ENCODE results near the gene FIGNL1.

The FIGNL1 gene

DNA sequence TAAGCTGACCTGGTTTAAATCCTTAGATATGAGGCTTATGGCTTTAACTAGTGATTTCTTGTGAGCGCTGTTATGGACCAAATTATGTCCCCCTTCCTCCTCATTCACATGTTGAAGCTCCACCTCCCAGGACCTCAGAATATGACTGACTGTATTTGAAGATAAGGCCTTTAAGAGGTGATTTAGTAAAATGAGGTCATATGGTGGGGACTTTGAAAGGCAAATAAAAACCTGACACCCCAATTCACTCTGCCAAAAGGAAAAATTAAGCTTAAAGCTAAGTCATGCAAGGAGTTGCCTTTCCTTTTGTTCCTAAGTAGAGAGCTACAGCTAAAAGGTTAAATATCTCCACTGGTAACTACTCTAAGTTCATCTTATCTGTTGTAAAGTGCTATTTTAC is 36.4 kb upstream of the FIGNL1 start:
- H3K36me3 ChIP-seq (ENCODE audit: control insufficient read depth in 2 of 2, insufficient read depth in 2 of 2, low read length in 2 of 2): no peaks in the 10 kb centered on the region

DNA sequence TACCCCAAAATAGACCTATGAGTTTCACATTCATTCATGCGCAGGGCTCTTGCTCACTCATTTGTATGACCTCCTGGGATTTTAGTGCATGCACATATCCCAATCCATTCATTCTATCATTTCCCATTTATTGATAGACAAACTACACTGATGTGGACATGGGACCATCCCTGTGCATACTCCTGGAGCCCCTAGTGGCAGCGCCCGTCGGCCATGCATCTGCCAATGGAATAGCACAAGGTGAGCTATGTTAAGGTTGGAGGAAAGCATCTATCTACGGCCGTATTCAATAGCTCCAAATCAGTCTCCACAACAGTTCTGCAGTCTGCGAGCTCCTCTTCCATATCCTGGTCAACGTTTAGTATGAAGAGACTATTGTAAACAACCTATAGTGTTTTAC is 31.7 kb upstream of the FIGNL1 start:
- Histone ChIP-seq H3K4me3 (ENCODE audit: low read length in 2 of 2) (no peak overlapping the region), H3K9ac (ENCODE audit: low read length in 2 of 2) (no peak overlapping the region)

More for the DNA sequence above, 36.4 kb upstream of the FIGNL1 start:
- Histone ChIP-seq H3K27ac (ENCODE audit: low read length) (no peak overlapping the region), H3K4me1 (ENCODE audit: control insufficient read depth, insufficient read depth, low read length) (no peaks in the 10 kb centered on the region), H3K27me3 (ENCODE audit: control insufficient read depth in 1 of 2, insufficient read depth in 2 of 2, low read length in 2 of 2) (no peaks in the 10 kb centered on the region), H3K9me3 (ENCODE audit: control insufficient read depth in 2 of 2, low read length in 2 of 2) (no peaks in the 10 kb centered on the region), H3K4me3 (ENCODE audit: low read length in 2 of 2) (no peak overlapping the region), H3K9ac (ENCODE audit: low read length in 2 of 2) (no peak overlapping the region)

DNA sequence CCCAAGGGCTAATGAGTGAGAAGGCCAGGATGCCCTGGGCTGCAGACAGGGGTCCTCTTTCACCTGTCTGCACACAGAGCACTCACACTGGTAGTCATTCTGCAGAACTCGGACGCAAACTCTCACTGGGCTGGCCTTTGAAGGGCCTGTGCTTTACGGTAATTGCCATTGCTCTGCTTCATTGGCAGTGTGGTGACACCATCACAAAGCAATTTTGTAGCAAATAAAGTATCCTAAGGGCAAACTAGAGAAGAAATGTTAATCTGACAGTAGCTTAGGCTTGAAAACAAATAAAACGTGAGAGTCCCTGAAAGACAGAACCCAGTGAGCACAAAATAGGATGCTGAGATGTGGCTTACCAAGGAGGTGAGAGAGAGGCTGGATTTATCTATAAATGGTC is 30.6 kb upstream of the FIGNL1 start:
- H3K4me3 ChIP-seq (ENCODE audit: low read length in 2 of 2): no peak overlapping the region
- no peaks in the 10 kb centered on the region for H3K36me3 ChIP-seq (ENCODE audit: control insufficient read depth in 2 of 2, insufficient read depth in 2 of 2, low read length in 2 of 2)
- H3K27me3 ChIP-seq (ENCODE audit: control insufficient read depth in 1 of 2, insufficient read depth in 2 of 2, low read length in 2 of 2): no peaks in the 10 kb centered on the region
- no peaks in the 10 kb centered on the region for H3K9me3 ChIP-seq (ENCODE audit: control insufficient read depth in 2 of 2, low read length in 2 of 2)
- H3K4me1 ChIP-seq (ENCODE audit: control insufficient read depth, insufficient read depth, low read length): no peaks in the 10 kb centered on the region
- no peak overlapping the region for H3K9ac ChIP-seq (ENCODE audit: low read length in 2 of 2)
- H3K27ac ChIP-seq (ENCODE audit: low read length): no peak overlapping the region

More for the DNA sequence above, 31.7 kb upstream of the FIGNL1 start:
- no peaks in the 10 kb centered on the region for H3K9me3 ChIP-seq (ENCODE audit: control insufficient read depth in 2 of 2, low read length in 2 of 2)
- no peaks in the 10 kb centered on the region for H3K4me1 ChIP-seq (ENCODE audit: control insufficient read depth, insufficient read depth, low read length)
- H3K27me3 ChIP-seq (ENCODE audit: control insufficient read depth in 1 of 2, insufficient read depth in 2 of 2, low read length in 2 of 2): no peaks in the 10 kb centered on the region
- H3K36me3 ChIP-seq (ENCODE audit: control insufficient read depth in 2 of 2, insufficient read depth in 2 of 2, low read length in 2 of 2): no peaks in the 10 kb centered on the region
- no peak overlapping the region for H3K27ac ChIP-seq (ENCODE audit: low read length)

DNA sequence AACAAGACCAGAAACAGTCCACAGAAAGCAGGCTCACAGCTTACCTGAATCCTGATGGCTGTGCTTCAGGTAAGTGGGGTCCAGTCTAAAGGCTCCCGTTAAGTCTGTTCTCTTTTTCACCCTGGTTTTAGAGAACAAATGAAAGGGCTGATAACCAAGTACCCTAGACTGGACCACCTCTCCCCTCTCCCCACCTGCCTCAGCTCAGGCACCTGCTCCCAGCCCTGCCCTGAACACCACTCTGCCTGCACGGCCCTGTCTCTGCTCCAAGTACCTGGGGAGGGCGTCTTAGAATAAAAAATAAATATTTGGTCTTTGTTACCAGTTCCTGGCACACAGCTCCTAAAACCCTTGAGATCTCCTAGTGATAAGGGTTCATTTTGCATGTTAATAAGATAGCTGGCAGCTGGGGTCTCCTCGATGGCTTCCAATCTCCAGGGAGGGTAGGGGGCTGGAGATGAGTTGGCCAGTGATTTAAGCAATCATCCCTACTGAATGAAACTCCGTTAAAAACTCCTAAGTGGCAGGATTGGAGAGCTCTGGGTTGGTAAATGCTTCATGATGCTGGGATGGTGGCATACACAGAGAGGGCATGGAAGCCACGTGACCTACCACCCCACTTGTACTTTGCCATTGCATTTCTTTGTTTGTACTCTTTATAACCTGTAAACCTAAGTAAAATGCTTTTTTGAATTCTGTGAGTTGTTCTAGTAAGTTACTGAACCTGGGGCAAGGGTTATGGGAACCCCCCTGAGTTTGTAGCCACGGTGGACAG is 29.8 kb upstream of the FIGNL1 start:
- H3K4me3 ChIP-seq (ENCODE audit: low read length in 2 of 2): no peak overlapping the region
- no peaks in the 10 kb centered on the region for H3K36me3 ChIP-seq (ENCODE audit: control insufficient read depth in 2 of 2, insufficient read depth in 2 of 2, low read length in 2 of 2)
- H3K9me3 ChIP-seq (ENCODE audit: control insufficient read depth in 2 of 2, low read length in 2 of 2): no peaks in the 10 kb centered on the region
- no peak overlapping the region for H3K9ac ChIP-seq (ENCODE audit: low read length in 2 of 2)
- H3K4me1 ChIP-seq (ENCODE audit: control insufficient read depth, insufficient read depth, low read length): no peaks in the 10 kb centered on the region
- H3K27me3 ChIP-seq (ENCODE audit: control insufficient read depth in 1 of 2, insufficient read depth in 2 of 2, low read length in 2 of 2): no peaks in the 10 kb centered on the region
- no peak overlapping the region for H3K27ac ChIP-seq (ENCODE audit: low read length)

DNA sequence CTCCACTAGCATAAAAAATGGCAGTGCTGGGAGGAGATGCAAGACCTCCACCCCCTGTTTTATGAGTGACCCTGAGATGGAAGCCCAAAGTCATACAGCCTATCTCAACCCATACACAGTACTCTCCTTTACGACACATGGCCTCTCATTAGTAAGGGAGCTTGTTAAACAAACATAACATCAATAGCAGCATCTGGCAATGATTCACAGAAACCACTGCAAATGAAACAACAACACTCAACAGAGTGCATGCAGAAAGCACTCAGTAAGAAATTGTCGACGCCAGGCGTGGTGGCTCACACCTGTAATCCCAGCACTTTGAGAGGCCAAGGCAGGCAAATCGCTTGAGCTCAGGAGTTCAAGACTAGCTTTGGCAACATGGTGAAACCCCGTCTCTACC is 27.5 kb upstream of the FIGNL1 start:
- Histone ChIP-seq H3K9ac (ENCODE audit: low read length in 2 of 2) (no peak overlapping the region), H3K27me3 (ENCODE audit: control insufficient read depth in 1 of 2, insufficient read depth in 2 of 2, low read length in 2 of 2) (no peaks in the 10 kb centered on the region), H3K4me1 (ENCODE audit: control insufficient read depth, insufficient read depth, low read length) (peaks cover 16% of the 10 kb centered on the region), H3K9me3 (ENCODE audit: control insufficient read depth in 2 of 2, low read length in 2 of 2) (no peaks in the 10 kb centered on the region), H3K36me3 (ENCODE audit: control insufficient read depth in 2 of 2, insufficient read depth in 2 of 2, low read length in 2 of 2) (no peaks in the 10 kb centered on the region), H3K27ac (ENCODE audit: low read length) (no peak overlapping the region), H3K4me3 (ENCODE audit: low read length in 2 of 2) (no peak overlapping the region)

DNA sequence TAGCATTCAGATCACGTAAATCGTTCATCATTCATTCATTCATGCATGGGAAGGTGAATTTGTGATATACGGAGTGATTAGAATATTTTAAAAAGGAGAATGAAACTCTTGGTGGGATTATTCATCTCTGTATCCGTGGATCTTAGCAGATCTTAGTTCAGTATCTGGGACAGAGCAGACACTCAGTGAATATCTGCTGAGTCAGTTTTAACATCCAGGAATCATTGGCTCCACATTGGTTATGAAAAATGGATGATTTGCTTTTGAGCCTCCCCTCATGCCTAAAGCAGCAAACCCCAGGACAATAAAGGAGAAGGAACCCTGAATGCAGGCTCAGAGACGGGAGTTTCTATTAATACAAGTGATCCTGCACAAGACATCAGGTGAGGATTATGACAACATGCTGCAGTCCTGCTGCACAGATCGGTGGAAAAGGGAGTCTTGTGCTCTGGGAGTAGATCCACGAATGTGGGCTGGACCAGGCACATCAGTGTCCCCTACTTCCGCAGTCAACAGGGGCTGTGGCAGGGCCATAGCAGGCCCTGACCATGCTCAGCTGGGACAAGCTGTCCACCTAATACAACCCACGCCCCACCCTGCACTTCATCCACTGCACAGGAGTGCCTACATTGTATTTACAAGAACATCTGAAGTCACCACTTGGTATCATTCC is 26.9 kb upstream of the FIGNL1 start:
- Histone ChIP-seq H3K9me3 (ENCODE audit: control insufficient read depth in 2 of 2, low read length in 2 of 2) (no peaks in the 10 kb centered on the region), H3K36me3 (ENCODE audit: control insufficient read depth in 2 of 2, insufficient read depth in 2 of 2, low read length in 2 of 2) (no peaks in the 10 kb centered on the region), H3K27me3 (ENCODE audit: control insufficient read depth in 1 of 2, insufficient read depth in 2 of 2, low read length in 2 of 2) (no peaks in the 10 kb centered on the region), H3K4me3 (ENCODE audit: low read length in 2 of 2) (no peak overlapping the region), H3K27ac (ENCODE audit: low read length) (no peak overlapping the region), H3K9ac (ENCODE audit: low read length in 2 of 2) (no peak overlapping the region), H3K4me1 (ENCODE audit: control insufficient read depth, insufficient read depth, low read length) (peaks cover 16% of the 10 kb centered on the region)

DNA sequence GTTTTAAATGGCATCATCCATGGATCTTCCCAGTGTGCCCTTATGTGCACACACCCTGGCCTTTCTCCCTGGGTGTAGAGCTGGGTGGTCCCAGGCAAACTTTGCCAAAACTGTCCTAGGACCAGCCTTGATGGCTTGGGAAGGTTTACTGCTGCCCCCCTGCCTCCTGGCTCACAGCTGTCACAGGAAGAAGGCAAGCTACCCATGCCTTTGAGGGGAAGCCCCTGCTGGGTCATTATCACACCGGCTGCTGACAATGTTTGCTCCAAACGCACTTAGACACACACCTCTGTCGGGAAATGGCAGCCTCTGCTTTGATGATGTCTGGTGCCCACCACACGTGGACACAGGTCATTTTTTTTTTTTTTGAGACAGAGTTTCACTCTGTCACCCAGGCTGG is 25.2 kb upstream of the FIGNL1 start:
- Histone ChIP-seq H3K4me1 (ENCODE audit: control insufficient read depth, insufficient read depth, low read length) (peaks cover 16% of the 10 kb centered on the region), H3K9ac (ENCODE audit: low read length in 2 of 2) (no peak overlapping the region), H3K27me3 (ENCODE audit: control insufficient read depth in 1 of 2, insufficient read depth in 2 of 2, low read length in 2 of 2) (no peaks in the 10 kb centered on the region), H3K9me3 (ENCODE audit: control insufficient read depth in 2 of 2, low read length in 2 of 2) (no peaks in the 10 kb centered on the region), H3K27ac (ENCODE audit: low read length) (no peak overlapping the region), H3K36me3 (ENCODE audit: control insufficient read depth in 2 of 2, insufficient read depth in 2 of 2, low read length in 2 of 2) (no peaks in the 10 kb centered on the region), H3K4me3 (ENCODE audit: low read length in 2 of 2) (no peak overlapping the region)

DNA sequence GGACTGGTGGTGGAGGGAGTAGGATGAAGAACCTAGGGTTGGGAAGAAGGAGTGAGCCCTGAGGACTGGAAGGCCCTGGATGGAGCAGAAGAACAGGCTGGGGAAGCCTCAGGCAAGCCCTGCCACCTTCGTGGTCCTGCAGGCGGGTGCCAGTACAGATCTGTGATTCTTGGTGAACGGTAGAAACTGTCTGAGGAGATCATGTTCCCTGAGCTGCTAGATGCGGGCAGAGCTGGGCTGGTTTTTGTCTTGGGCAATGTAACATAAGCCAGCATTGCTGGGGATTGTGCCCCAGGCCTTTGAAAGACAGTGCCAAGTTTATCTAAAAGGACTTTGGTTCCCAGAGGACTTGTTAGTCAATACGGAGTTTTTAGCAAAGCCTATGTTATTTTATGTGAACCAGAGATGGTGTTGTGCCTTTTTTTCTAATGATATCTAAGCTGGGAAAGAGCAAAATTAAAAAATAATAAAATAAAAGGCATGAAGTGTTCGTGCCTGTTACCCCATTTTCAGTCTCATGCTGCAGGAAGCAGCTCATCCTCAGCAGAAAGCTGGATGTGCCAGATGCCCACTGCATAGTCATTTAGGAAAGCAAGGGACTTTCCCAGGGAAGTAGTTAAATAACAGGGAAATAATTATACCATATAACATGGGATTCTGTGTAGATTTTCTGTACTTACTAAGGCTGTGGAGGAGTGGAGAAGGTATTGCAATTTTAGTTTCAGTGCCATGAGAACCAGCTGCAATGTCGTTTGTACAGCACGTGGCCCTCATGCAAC is 24.4 kb upstream of the FIGNL1 start:
- Histone ChIP-seq H3K27me3 (ENCODE audit: control insufficient read depth in 1 of 2, insufficient read depth in 2 of 2, low read length in 2 of 2) (no peaks in the 10 kb centered on the region), H3K4me3 (ENCODE audit: low read length in 2 of 2) (no peak overlapping the region), H3K4me1 (ENCODE audit: control insufficient read depth, insufficient read depth, low read length) (peaks cover 16% of the 10 kb centered on the region), H3K9me3 (ENCODE audit: control insufficient read depth in 2 of 2, low read length in 2 of 2) (no peaks in the 10 kb centered on the region), H3K27ac (ENCODE audit: low read length) (peak overlapping the region; percentile 18), H3K36me3 (ENCODE audit: control insufficient read depth in 2 of 2, insufficient read depth in 2 of 2, low read length in 2 of 2) (no peaks in the 10 kb centered on the region), H3K9ac (ENCODE audit: low read length in 2 of 2) (no peak overlapping the region)

DNA sequence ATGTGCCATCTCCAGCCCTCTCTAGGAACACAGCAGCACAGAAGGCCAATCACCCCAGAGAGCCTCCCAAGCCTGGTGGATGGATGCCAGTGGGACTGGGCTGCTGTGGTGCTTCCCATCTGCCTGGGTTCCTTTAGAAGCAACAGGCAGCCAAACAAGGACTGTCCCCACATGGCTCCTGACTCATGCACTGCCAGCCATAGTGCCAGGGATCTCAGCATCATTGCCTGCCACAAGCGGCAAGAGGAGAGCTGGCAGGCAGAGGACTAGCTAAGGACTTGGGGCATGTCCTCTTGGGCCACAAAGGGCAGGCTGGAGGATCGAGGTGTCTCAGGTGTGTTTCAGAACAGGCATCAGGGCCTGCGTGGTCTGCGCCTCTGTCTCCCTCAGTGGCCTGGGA is 23.4 kb upstream of the FIGNL1 start:
- H3K27me3 ChIP-seq (ENCODE audit: control insufficient read depth in 1 of 2, insufficient read depth in 2 of 2, low read length in 2 of 2): peaks cover 0 to 2% of the 10 kb centered on the region in 2 donors
- peaks cover 17% of the 10 kb centered on the region for H3K4me1 ChIP-seq (ENCODE audit: control insufficient read depth, insufficient read depth, low read length)
- H3K27ac ChIP-seq (ENCODE audit: low read length): peak overlapping the region; percentile 18
- H3K36me3 ChIP-seq (ENCODE audit: control insufficient read depth in 2 of 2, insufficient read depth in 2 of 2, low read length in 2 of 2): no peaks in the 10 kb centered on the region
- no peak overlapping the region for H3K9ac ChIP-seq (ENCODE audit: low read length in 2 of 2)
- H3K4me3 ChIP-seq (ENCODE audit: low read length in 2 of 2): no peak overlapping the region
- H3K9me3 ChIP-seq (ENCODE audit: control insufficient read depth in 2 of 2, low read length in 2 of 2): no peaks in the 10 kb centered on the region

DNA sequence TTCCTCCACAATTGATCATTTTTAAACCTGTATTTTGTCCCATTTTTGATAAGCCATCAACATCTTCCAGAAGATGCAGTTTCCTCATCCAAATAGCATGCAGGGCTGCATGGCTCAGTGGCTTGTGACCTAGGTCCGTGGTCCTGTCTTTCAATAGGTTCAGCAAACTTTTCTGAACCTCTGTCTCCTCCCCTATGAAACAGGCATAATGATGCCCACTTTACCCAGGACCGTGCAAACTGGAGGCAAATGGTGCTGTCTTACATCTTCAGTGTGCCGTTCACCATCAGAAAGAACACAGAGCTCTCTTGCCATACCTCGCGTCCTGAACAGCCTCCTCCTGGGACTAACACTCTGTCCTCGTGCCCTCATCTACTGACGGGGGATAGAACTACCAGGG is 22.3 kb upstream of the FIGNL1 start:
- no peak overlapping the region for H3K27ac ChIP-seq (ENCODE audit: low read length)

More for the DNA sequence above, 22.3 kb upstream of the FIGNL1 start:
- H3K27me3 ChIP-seq (ENCODE audit: control insufficient read depth in 1 of 2, insufficient read depth in 2 of 2, low read length in 2 of 2): peaks cover 0 to 2% of the 10 kb centered on the region in 2 donors
- no peak overlapping the region for H3K4me3 ChIP-seq (ENCODE audit: low read length in 2 of 2)
- no peaks in the 10 kb centered on the region for H3K36me3 ChIP-seq (ENCODE audit: control insufficient read depth in 2 of 2, insufficient read depth in 2 of 2, low read length in 2 of 2)
- H3K9ac ChIP-seq (ENCODE audit: low read length in 2 of 2): no peak overlapping the region
- no peaks in the 10 kb centered on the region for H3K9me3 ChIP-seq (ENCODE audit: control insufficient read depth in 2 of 2, low read length in 2 of 2)
- peaks cover 27% of the 10 kb centered on the region for H3K4me1 ChIP-seq (ENCODE audit: control insufficient read depth, insufficient read depth, low read length)

Measured in stomach smooth muscle (tissue), 2 donors.